ENCODE measurements around the gene DNAJC1.
"Not testable (repeated sequence)": the region's sequence is repeated elsewhere in the genome, so short reads cannot be mapped to it uniquely, and the experiment has no call there.

Gene DNAJC1

GRCh38 chr10:21724020-21724589 lies 279.4 kb downstream of the DNAJC1 start:
- no peak overlapping the region for H3K4me3 Mint-ChIP-seq
- peaks cover 19% of the 10 kb centered on the region for H3K36me3 Mint-ChIP-seq

GRCh38 chr10:21722209-21722608 lies 281.3 kb downstream of the DNAJC1 start:
- Mint-ChIP-seq H3K4me3 (no peak overlapping the region), H3K27ac (no peak overlapping the region), H3K27me3 (no peaks in the 10 kb centered on the region), H3K36me3 (peaks cover 25% of the 10 kb centered on the region), H3K4me1 (ENCODE audit: low read depth) (peaks cover 31% of the 10 kb centered on the region), H3K9me3 (ENCODE audit: low read depth) (no peaks in the 10 kb centered on the region)

More at GRCh38 chr10:21724020-21724589, 279.4 kb downstream of the DNAJC1 start:
- H3K27me3 Mint-ChIP-seq: no peaks in the 10 kb centered on the region
- H3K27ac Mint-ChIP-seq: no peak overlapping the region
- no peaks in the 10 kb centered on the region for H3K9me3 Mint-ChIP-seq (ENCODE audit: low read depth)
- H3K4me1 Mint-ChIP-seq (ENCODE audit: low read depth): peaks cover 36% of the 10 kb centered on the region

GRCh38 chr10:21721000-21721665 lies 282.4 kb downstream of the DNAJC1 start:
- H3K27ac Mint-ChIP-seq: no peak overlapping the region
- H3K4me1 Mint-ChIP-seq (ENCODE audit: low read depth): peaks cover 25% of the 10 kb centered on the region
- H3K9me3 Mint-ChIP-seq (ENCODE audit: low read depth): no peaks in the 10 kb centered on the region
- H3K36me3 Mint-ChIP-seq: peaks cover 20% of the 10 kb centered on the region
- H3K27me3 Mint-ChIP-seq: no peaks in the 10 kb centered on the region
- H3K4me3 Mint-ChIP-seq: no peak overlapping the region

- peaks cover 22% of the 10 kb centered on the region for H3K36me3 Mint-ChIP-seq
- H3K4me3 Mint-ChIP-seq: no peak overlapping the region
- H3K4me1 Mint-ChIP-seq (ENCODE audit: low read depth): peaks cover 24% of the 10 kb centered on the region
- no peaks in the 10 kb centered on the region for H3K9me3 Mint-ChIP-seq (ENCODE audit: low read depth)
- no peaks in the 10 kb centered on the region for H3K27me3 Mint-ChIP-seq
- no peak overlapping the region for H3K27ac Mint-ChIP-seq
Measured at GRCh38 chr10:21720090-21720489, 283.4 kb downstream of the DNAJC1 start.

GRCh38 chr10:21719502-21719901 lies 284.0 kb downstream of the DNAJC1 start:
- no peak overlapping the region for H3K4me3 Mint-ChIP-seq
- no peaks in the 10 kb centered on the region for H3K9me3 Mint-ChIP-seq (ENCODE audit: low read depth)
- peaks cover 19% of the 10 kb centered on the region for H3K4me1 Mint-ChIP-seq (ENCODE audit: low read depth)
- no peak overlapping the region for H3K27ac Mint-ChIP-seq
- H3K36me3 Mint-ChIP-seq: peaks cover 19% of the 10 kb centered on the region
- no peaks in the 10 kb centered on the region for H3K27me3 Mint-ChIP-seq

- H3K36me3 Mint-ChIP-seq: peaks cover 23% of the 10 kb centered on the region
- H3K4me1 Mint-ChIP-seq (ENCODE audit: low read depth); H3K27me3 Mint-ChIP-seq; H3K4me3 Mint-ChIP-seq; H3K27ac Mint-ChIP-seq; H3K9me3 Mint-ChIP-seq (ENCODE audit: low read depth): not testable (repeated sequence)
Measured at GRCh38 chr10:21717437-21718054, 286.0 kb downstream of the DNAJC1 start.

- Mint-ChIP-seq H3K27ac (no peak overlapping the region), H3K4me1 (ENCODE audit: low read depth) (peaks cover 5% of the 10 kb centered on the region), H3K4me3 (no peak overlapping the region), H3K36me3 (peaks cover 23% of the 10 kb centered on the region), H3K9me3 (ENCODE audit: low read depth) (no peaks in the 10 kb centered on the region), H3K27me3 (no peaks in the 10 kb centered on the region)
Measured at GRCh38 chr10:21715531-21716195, 287.9 kb downstream of the DNAJC1 start.

GRCh38 chr10:21712975-21713374 lies 290.6 kb downstream of the DNAJC1 start:
- Mint-ChIP-seq H3K4me3 (no peak overlapping the region), H3K36me3 (peaks cover 23% of the 10 kb centered on the region), H3K4me1 (ENCODE audit: low read depth) (peaks cover 5% of the 10 kb centered on the region), H3K27ac (peak overlapping the region; percentile 47), H3K27me3 (no peaks in the 10 kb centered on the region), H3K9me3 (ENCODE audit: low read depth) (no peaks in the 10 kb centered on the region)

GRCh38 chr10:21707498-21707897 lies 296.0 kb downstream of the DNAJC1 start:
- H3K4me1 Mint-ChIP-seq (ENCODE audit: low read depth): peaks cover 27% of the 10 kb centered on the region
- H3K4me3 Mint-ChIP-seq: no peak overlapping the region
- H3K9me3 Mint-ChIP-seq (ENCODE audit: low read depth): no peaks in the 10 kb centered on the region
- no peaks in the 10 kb centered on the region for H3K27me3 Mint-ChIP-seq
- H3K36me3 Mint-ChIP-seq: peaks cover 18% of the 10 kb centered on the region
- H3K27ac Mint-ChIP-seq: no peak overlapping the region
